A549 (cell line): ENCODE data around the gene LMOD1. TPM values are rescaled to one million over a fixed set of nuclear protein-coding genes. Genes with fewer than 3 reads are reported as not detected.

Experiments used
- ATAC-seq, 2 experiments: fragments of 200-7000 bp in 1 of 2; fragments of >200 bp in 1 of 2; cut with Nextera tagmentation in 1 of 2; cut with Tn5 transposase in 1 of 2; 3 replicates each; pipeline versions ENCODE4 v1.8.0 to v1.9.1; 2018 to 2020; ENCODE audit warnings: mild to moderate bottlenecking in 1 of 2, moderate library complexity in 1 of 2
- CTCF ChIA-PET: fragments of 300-600 bp; sonication (Branson Sonifier 250); formaldehyde crosslinking; extraction: SDS; loops from one replicate; lab custom pipeline; 2021; ENCODE audit warnings: antibody characterized with exemption, inconsistent platforms; lab: Yijun Ruan, JAX
- POLR2A ChIA-PET: fragments of 350-600 bp; formaldehyde crosslinking; extraction: SDS; loops from one replicate; lab custom pipeline; 2021; ENCODE audit warnings: antibody characterized with exemption, inconsistent platforms; lab: Yijun Ruan, JAX
- DNase-seq, 2 experiments: peaks; one replicate each; pipeline versions ENCODE4 v3.0.0 to v3.0.0-alpha.2; 2011 to 2016; ENCODE audit warnings: low read depth in 1 of 2, low spot score in 1 of 2
- FAIRE-seq: peaks from 2 replicates; lab custom pipeline; 2011; peaks lifted over from hg19 to GRCh38; lab: Jason Lieb, UNC
- H3K27ac ChIP-seq, 2 experiments: fragments of >200 bp; sonication (Bioruptor Twin); formaldehyde crosslinking; 3 replicates each; pipeline ENCODE4 v1.5.1; 2016 to 2017
- H3K4me1 ChIP-seq: fragments of >200 bp; sonication (Bioruptor Twin); formaldehyde crosslinking; 3 replicates; pipeline ENCODE4 v1.6.1; 2016
- H3K4me2 ChIP-seq: fragments of >200 bp; sonication (Bioruptor Twin); formaldehyde crosslinking; 3 replicates; pipeline ENCODE4 v1.6.1; 2016
- H3K4me3 ChIP-seq: fragments of >200 bp; sonication (Bioruptor Twin); formaldehyde crosslinking; 3 replicates; pipeline ENCODE4 v1.5.1; 2016
- H3K9me3 ChIP-seq: fragments of >200 bp; sonication (Bioruptor Twin); formaldehyde crosslinking; 3 replicates; pipeline ENCODE4 v1.6.1; 2016
- BHLHE40 ChIP-seq: IDR thresholded peaks from 2 replicates; pipeline ENCODE4 v1.6.1; 2012; ENCODE audit warnings: low read depth, low read length, inconsistent platforms
- CBX8 ChIP-seq: fragments of 200-600 bp; sonication (generic); IDR thresholded peaks from 2 replicates; pipeline ENCODE4 v1.6.1; 2016
- EHF ChIP-seq: fragments of 250-450 bp; sonication (Bioruptor Pico); IDR thresholded peaks from 2 replicates; pipeline ENCODE4 v1.5.0; 2020; ENCODE audit warnings: mild to moderate bottlenecking
- EHMT2 ChIP-seq: fragments of 200-600 bp; sonication (generic); IDR thresholded peaks from 2 replicates; pipeline ENCODE4 v1.6.1; 2016; ENCODE audit warnings: antibody characterized with exemption, low read depth, mild to moderate bottlenecking, moderate library complexity
- EP300 ChIP-seq, 2 experiments: fragments of >200 bp; sonication (Bioruptor Twin); formaldehyde crosslinking; IDR thresholded peaks; 2 replicates in 1 of 2; 3 replicates in 1 of 2; pipeline ENCODE4 v1.6.1; 2016 to 2017
- ESRRA ChIP-seq: fragments of 150-350 bp; IDR thresholded peaks from 2 replicates; pipeline ENCODE4 v1.6.1; 2014; ENCODE audit warnings: mild to moderate bottlenecking, low read length, borderline replicate concordance
- FOSL2 ChIP-seq, 2 experiments: fragments of 450-650 bp in 1 of 2; fragments of >200 bp in 1 of 2; sonication (Bioruptor Twin) in 1 of 2; formaldehyde crosslinking; IDR thresholded peaks; 2 replicates each; pipeline versions ENCODE4 v1.5.0 to v1.6.1; 2016 to 2020; ENCODE audit warnings: mild to moderate bottlenecking in 1 of 2, moderate library complexity in 1 of 2
- HEYL ChIP-seq: fragments of 250-450 bp; sonication (Bioruptor Pico); IDR thresholded peaks from 2 replicates; pipeline ENCODE4 v1.8.0; 2021; ENCODE audit warnings: mild to moderate bottlenecking, moderate library complexity
- HOXB13 ChIP-seq: fragments of 250-450 bp; sonication (Bioruptor Pico); IDR thresholded peaks from 2 replicates; pipeline ENCODE4 v1.5.0; 2020; ENCODE audit warnings: low read depth, mild to moderate bottlenecking, moderate library complexity
- KDM1A ChIP-seq: fragments of 200-600 bp; sonication (generic); IDR thresholded peaks from 2 replicates; pipeline ENCODE4 v1.6.1; 2016; ENCODE audit warnings: low read depth, mild to moderate bottlenecking
- MYC ChIP-seq: IDR thresholded peaks from 2 replicates; pipeline ENCODE4 v1.6.1; 2012; ENCODE audit warnings: mild to moderate bottlenecking, inconsistent platforms, low read length, improper control_type of control experiment, borderline replicate concordance
- NR3C1 ChIP-seq: fragments of >200 bp; sonication (Bioruptor Twin); formaldehyde crosslinking; IDR thresholded peaks from 3 replicates; pipeline ENCODE4 v1.6.1; 2017
- PHF8 ChIP-seq: fragments of 200-600 bp; sonication (generic); IDR thresholded peaks from 2 replicates; pipeline ENCODE4 v1.6.1; 2016; ENCODE audit warnings: low read depth, mild to moderate bottlenecking, antibody characterized with exemption, moderate library complexity, borderline replicate concordance
- RCOR1 ChIP-seq: fragments of 150-350 bp; IDR thresholded peaks from 2 replicates; pipeline ENCODE4 v1.6.1; 2014; ENCODE audit warnings: antibody characterized with exemption, low read length, low read depth
- RFX5 ChIP-seq: fragments of 450-650 bp; IDR thresholded peaks from 2 replicates; pipeline ENCODE4 v1.7.1; 2014; ENCODE audit warnings: antibody characterized with exemption, mild to moderate bottlenecking, moderate library complexity
- SREBF2 ChIP-seq: fragments of 450-650 bp; IDR thresholded peaks from 2 replicates; pipeline ENCODE4 v1.6.1; 2014; ENCODE audit warnings: mild to moderate bottlenecking, moderate library complexity
- TP53 ChIP-seq: fragments of 250-450 bp; sonication (Bioruptor Pico); IDR thresholded peaks from 2 replicates; pipeline ENCODE4 v1.5.0; 2021; ENCODE audit warnings: mild to moderate bottlenecking, moderate library complexity
- ZFP36 ChIP-seq: fragments of 450-650 bp; IDR thresholded peaks from 2 replicates; pipeline ENCODE4 v1.6.1; 2014; ENCODE audit warnings: borderline replicate concordance; ENCODE audit not compliant: partially characterized antibody
- ZSCAN20 ChIP-seq: fragments of 250-450 bp; sonication (Bioruptor Pico); IDR thresholded peaks from 2 replicates; pipeline ENCODE4 v1.8.0; 2022; ENCODE audit warnings: mild to moderate bottlenecking, moderate library complexity
- WGBS: methylation state at CpG from one replicate; pipeline ENCODE4 v1.1.6; 2017; ENCODE audit errors: missing lambda C conversion rate; 5-methylcytosine and 5-hydroxymethylcytosine counted together
- polyA plus RNA-seq, 4 experiments: library from polyadenylated mRNA; depleted of rRNA in 3 of 4; stranded (reverse); fragments of >200 nt; fragmentation: RNase III in 1 of 4; extraction: RNeasy Plus Mini Kit Qiagen cat#74134 plus additional on column Dnase treatment in 1 of 4; gene quantifications; 2 replicates in 3 of 4; 3 replicates in 1 of 4; pipeline ENCODE4 v1.2.3, GENCODE V29; 2011 to 2017
- TF ChIP-seq, protein P1 (sequence below): IDR thresholded peaks from 2 replicates; pipeline ENCODE4 v1.6.1; 2012; ENCODE audit warnings: low read depth, borderline replicate concordance
- TF ChIP-seq, protein P2 (sequence below): IDR thresholded peaks from 2 replicates; pipeline ENCODE4 v1.6.1; 2012
- TF ChIP-seq, protein P3 (sequence below): fragments of >200 bp; sonication (Bioruptor Twin); formaldehyde crosslinking; IDR thresholded peaks from 3 replicates; pipeline ENCODE4 v1.5.1; 2016
- TF ChIP-seq, protein P4 (sequence below): fragments of >200 bp; sonication (Bioruptor Twin); formaldehyde crosslinking; IDR thresholded peaks from 2 replicates; pipeline ENCODE4 v1.6.1; 2016

LMOD1 gene
- polyA plus RNA-seq, 2 of the 4 experiments (the other 2 are of a cell fraction) = not detected

DNA sequence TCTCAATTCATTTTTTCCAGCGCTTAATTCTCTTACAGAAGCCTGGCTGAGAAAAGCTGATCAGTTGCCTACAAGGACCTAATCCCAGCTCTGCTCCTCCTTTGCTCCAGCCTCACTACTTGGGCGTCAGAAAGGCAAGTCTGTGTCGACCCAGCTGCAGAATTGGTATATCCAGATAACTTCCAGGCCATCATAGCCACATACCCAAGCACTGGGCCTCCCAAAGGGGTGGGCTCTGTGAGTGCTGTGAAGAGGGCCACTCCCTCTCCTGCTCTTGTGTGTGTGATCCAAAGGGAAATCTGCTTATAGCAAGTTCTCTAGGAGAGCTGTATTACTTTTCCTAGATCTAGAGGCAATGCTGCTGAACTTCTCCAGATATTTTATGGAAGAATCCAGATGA is 18.1 kb downstream of the LMOD1 start:
- ATAC-seq = no peak
- H3K4me3 ChIP-seq = no peak overlapping the region
- DNase-seq = no peak
- H3K9me3 ChIP-seq = no peaks in the 10 kb centered on the region
- H3K27ac ChIP-seq = no peak overlapping the region
- FAIRE-seq = no peak
- TF ChIP-seq RCOR1 (no peak), FOSL2 (IDR thresholded peaks at IDR 0.05) (no peak), FOSL2 (CRISPR knock-in tag; IDR thresholded peaks at IDR 0.05) (no peak), ZSCAN20 (no peak)
- ChIA-PET POLR2A (no interaction called here), CTCF (interaction anchor here (1.1 to 2.9 kb wide), 5 partner anchors 11 to 32 kb away, joined by 4 to 16 read pairs (median 4); partner anchors contain the start of gene LMOD1)
- H3K4me2 ChIP-seq = no peak overlapping the region
- 74% methylated on average over 3 of the region's 3 CpGs for WGBS
- H3K4me1 ChIP-seq = no peaks in the 10 kb centered on the region

DNA sequence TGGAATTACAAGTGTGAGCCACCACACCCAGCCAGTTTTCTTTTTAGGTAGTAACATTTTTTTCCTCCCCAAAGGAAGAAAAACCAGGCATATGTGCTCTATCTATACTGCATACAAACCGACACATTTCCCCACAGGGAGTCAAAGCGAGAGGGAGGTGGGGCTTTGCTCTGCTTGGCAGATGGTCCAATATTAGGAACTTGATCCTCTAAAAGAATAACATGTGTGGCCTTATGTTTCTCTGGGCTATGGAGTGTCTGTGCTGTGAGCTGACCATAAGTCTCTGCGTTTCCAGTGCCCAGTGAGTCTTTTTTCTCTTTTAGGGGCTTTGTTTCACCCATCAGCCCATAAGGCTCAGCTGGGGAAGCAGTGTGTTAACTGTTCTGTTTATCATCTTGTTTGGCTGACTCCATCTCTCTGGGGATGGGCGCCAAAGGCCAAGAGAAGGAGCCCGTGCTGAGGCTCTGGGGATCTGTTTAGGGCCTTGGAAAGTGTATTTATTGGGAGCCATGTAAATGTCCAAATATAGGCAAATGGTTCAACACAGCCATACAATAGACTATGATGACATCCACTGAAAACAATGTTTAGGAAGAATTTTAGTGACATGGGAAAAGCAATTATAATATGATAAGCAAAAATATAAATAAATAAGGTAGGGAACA is 20.2 kb downstream of the LMOD1 start:
- WGBS = 88% methylated on average over 5 of the region's 5 CpGs
- H3K9me3 ChIP-seq = 0 out of 3 replicates have a peak, but pooled peaks cover 4% of the 10 kb centered on the region
- CTCF ChIA-PET = interaction anchor here (0.8 kb wide), 1 partner anchor 10 kb away, joined by 3 read pairs; no protein-coding TSS in a partner anchor
- TF ChIP-seq HOXB13 (CRISPR knock-in tag) (no peak), KDM1A (no peak), NR3C1 (no peak), EP300 (IDR thresholded peaks at IDR 0.05) (no peak), ZFP36 (no peak), MYC (no peak), ESRRA (no peak), BHLHE40 (no peak), EHF (no peak), RFX5 (no peak), FOSL2 (IDR thresholded peaks at IDR 0.05) (no peak), FOSL2 (CRISPR knock-in tag; IDR thresholded peaks at IDR 0.05) (no peak), HEYL (CRISPR knock-in tag) (no peak), SREBF2 (no peak), CBX8 (no peak), TP53 (no peak), EHMT2 (no peak)
- TF ChIP-seq, protein P1, sequence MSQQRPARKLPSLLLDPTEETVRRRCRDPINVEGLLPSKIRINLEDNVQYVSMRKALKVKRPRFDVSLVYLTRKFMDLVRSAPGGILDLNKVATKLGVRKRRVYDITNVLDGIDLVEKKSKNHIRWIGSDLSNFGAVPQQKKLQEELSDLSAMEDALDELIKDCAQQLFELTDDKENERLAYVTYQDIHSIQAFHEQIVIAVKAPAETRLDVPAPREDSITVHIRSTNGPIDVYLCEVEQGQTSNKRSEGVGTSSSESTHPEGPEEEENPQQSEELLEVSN = no peak
- TF ChIP-seq, protein P2, sequence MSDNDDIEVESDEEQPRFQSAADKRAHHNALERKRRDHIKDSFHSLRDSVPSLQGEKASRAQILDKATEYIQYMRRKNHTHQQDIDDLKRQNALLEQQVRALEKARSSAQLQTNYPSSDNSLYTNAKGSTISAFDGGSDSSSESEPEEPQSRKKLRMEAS = no peak
- 0 out of 3 replicates have a peak, but pooled peaks cover 5% of the 10 kb centered on the region for H3K4me1 ChIP-seq
- no peak overlapping the region for H3K4me2 ChIP-seq
- DNase-seq = no peak
- H3K4me3 ChIP-seq = no peak overlapping the region
- POLR2A ChIA-PET = no interaction called here
- ATAC-seq = no peak
- no peak overlapping the region for H3K27ac ChIP-seq
- FAIRE-seq = no peak

DNA sequence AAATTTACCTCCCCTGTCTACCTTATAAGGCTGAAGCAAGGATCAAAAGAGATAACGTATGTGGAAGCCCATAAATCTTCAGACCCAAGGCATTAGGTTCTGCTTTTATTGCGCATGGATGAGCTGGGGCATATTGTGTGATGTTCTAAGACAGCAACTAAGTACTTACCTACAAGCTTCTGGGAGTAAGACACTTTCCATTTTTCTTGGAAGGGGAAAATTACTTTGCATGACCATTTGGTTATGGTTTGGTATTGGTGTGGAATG is 21.1 kb downstream of the LMOD1 start:
- ChIA-PET POLR2A (no interaction called here), CTCF (interaction anchor here (0.6 to 1.2 kb wide), 3 partner anchors 25 to 29 kb away, joined by 3 to 6 read pairs (median 3); no protein-coding TSS in a partner anchor)
- ATAC-seq (no peak), DNase-seq (no peak), FAIRE-seq (no peak)
- TF ChIP-seq, protein P3, sequence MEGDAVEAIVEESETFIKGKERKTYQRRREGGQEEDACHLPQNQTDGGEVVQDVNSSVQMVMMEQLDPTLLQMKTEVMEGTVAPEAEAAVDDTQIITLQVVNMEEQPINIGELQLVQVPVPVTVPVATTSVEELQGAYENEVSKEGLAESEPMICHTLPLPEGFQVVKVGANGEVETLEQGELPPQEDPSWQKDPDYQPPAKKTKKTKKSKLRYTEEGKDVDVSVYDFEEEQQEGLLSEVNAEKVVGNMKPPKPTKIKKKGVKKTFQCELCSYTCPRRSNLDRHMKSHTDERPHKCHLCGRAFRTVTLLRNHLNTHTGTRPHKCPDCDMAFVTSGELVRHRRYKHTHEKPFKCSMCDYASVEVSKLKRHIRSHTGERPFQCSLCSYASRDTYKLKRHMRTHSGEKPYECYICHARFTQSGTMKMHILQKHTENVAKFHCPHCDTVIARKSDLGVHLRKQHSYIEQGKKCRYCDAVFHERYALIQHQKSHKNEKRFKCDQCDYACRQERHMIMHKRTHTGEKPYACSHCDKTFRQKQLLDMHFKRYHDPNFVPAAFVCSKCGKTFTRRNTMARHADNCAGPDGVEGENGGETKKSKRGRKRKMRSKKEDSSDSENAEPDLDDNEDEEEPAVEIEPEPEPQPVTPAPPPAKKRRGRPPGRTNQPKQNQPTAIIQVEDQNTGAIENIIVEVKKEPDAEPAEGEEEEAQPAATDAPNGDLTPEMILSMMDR = no peak
- TF ChIP-seq MYC (no peak), PHF8 (no peak), EHMT2 (no peak)
- TF ChIP-seq, protein P4, sequence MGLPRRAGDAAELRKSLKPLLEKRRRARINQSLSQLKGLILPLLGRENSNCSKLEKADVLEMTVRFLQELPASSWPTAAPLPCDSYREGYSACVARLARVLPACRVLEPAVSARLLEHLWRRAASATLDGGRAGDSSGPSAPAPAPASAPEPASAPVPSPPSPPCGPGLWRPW = no peak
- 0 out of 3 replicates have a peak, but pooled peaks cover 5% of the 10 kb centered on the region for H3K4me1 ChIP-seq
- H3K27ac ChIP-seq = no peak overlapping the region
- 87% methylated on average over 2 of the region's 2 CpGs for WGBS
- no peak overlapping the region for H3K4me2 ChIP-seq
- H3K4me3 ChIP-seq = no peak overlapping the region
- H3K9me3 ChIP-seq = 0 out of 3 replicates have a peak, but pooled peaks cover 4% of the 10 kb centered on the region
